DOHH2 (cell line): ENCODE results near the gene PRRX1.

Experiments used
- EZH2phosphoT487 ChIP-seq: fragments of 200-600 bp; sonication (generic); IDR thresholded peaks from 2 replicates; pipeline ENCODE4 v1.6.1; 2017; ENCODE audit warnings: borderline replicate concordance, mild to moderate bottlenecking, antibody characterized with exemption, low read length, moderate library complexity, mixed read lengths
- TF ChIP-seq, protein P1 (sequence below): fragments of 200-600 bp; sonication (generic); IDR thresholded peaks from one replicate; pipeline ENCODE4 v1.5.1; 2014; ENCODE audit warnings: antibody characterized with exemption, mild to moderate bottlenecking, low read depth, low read length; ENCODE audit not compliant: poor library complexity, severe bottlenecking

DNA sequence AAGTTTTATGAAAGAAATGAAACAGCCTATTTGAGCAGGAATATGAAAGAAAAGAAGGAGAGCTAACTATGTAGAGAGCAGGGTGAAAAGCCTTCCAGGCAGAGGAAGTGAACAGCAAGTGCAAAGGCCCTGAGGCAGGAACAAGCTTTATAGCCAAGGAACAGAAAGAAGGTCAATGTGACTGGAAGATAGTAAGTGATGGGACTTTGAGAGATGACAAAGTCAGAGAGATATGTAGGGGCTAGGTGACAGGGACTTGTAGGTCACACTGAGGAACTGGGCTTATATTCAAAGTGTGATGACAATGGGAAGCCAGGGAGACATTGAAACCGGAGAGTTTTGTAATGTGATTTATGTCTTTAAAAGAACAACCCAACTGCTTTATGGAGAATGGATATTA is 18.9 kb downstream of the PRRX1 start:
- TF ChIP-seq, protein P1, sequence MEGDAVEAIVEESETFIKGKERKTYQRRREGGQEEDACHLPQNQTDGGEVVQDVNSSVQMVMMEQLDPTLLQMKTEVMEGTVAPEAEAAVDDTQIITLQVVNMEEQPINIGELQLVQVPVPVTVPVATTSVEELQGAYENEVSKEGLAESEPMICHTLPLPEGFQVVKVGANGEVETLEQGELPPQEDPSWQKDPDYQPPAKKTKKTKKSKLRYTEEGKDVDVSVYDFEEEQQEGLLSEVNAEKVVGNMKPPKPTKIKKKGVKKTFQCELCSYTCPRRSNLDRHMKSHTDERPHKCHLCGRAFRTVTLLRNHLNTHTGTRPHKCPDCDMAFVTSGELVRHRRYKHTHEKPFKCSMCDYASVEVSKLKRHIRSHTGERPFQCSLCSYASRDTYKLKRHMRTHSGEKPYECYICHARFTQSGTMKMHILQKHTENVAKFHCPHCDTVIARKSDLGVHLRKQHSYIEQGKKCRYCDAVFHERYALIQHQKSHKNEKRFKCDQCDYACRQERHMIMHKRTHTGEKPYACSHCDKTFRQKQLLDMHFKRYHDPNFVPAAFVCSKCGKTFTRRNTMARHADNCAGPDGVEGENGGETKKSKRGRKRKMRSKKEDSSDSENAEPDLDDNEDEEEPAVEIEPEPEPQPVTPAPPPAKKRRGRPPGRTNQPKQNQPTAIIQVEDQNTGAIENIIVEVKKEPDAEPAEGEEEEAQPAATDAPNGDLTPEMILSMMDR = no peak
- TF ChIP-seq EZH2phosphoT487 = no peak
